SU-DHL-6 (cell line): Measurements from ENCODE around the gene SPHKAP.

Experiments used
- CTCF ChIP-seq: fragments of 200-600 bp; sonication (generic); IDR thresholded peaks from one replicate; pipeline ENCODE4 v1.5.1; 2017; ENCODE audit warnings: antibody characterized with exemption, mild to moderate bottlenecking, low read length, moderate library complexity; ENCODE audit not compliant: insufficient read depth, poor library complexity, severe bottlenecking
- EZH2phosphoT487 ChIP-seq: fragments of 200-600 bp; sonication (generic), shearing (Covaris generic); conservative IDR thresholded peaks from 2 replicates; pipeline ENCODE4 v1.6.1; 2018; ENCODE audit warnings: mild to moderate bottlenecking, antibody characterized with exemption, low read length, moderate library complexity, mixed read lengths

- no peak for TF ChIP-seq CTCF
- TF ChIP-seq EZH2phosphoT487 = no peak
Measured at GRCh38 chr2:228048838-228049490, 132.5 kb downstream of the SPHKAP start.
